K562 (cell line): Measurements from ENCODE around the gene MAP2K3.

Experiments
- CTCF ChIP-seq, 3 experiments: IDR thresholded peaks in 2 of 3; conservative IDR thresholded peaks in 1 of 3; 2 replicates each; pipeline ENCODE4 v1.5.1; 2011 to 2012; ENCODE audit warnings: low read length in 3 of 3, mild to moderate bottlenecking in 3 of 3, control low read depth in 2 of 3, improper control_type of control experiment in 1 of 3, inconsistent platforms in 1 of 3, low read depth in 1 of 3, mixed read lengths in 1 of 3, moderate library complexity in 1 of 3; ENCODE audit not compliant: insufficient read depth in 2 of 3
- HDAC1 ChIP-seq, 2 experiments: fragments of 450-650 bp; IDR thresholded peaks; 2 replicates each; pipeline ENCODE4 v1.6.1; 2016 to 2017; ENCODE audit warnings: inconsistent platforms in 1 of 2, mild to moderate bottlenecking in 1 of 2, moderate library complexity in 1 of 2
- IRF2 ChIP-seq: sonication (generic); formaldehyde crosslinking; IDR thresholded peaks from 2 replicates; pipeline ENCODE4 v1.8.1; 2022; ENCODE audit warnings: mild to moderate bottlenecking, missing genetic modification reagents
- MCM7 ChIP-seq, 2 experiments: fragments of 450-650 bp; IDR thresholded peaks; 2 replicates each; pipeline ENCODE4 v1.6.1; 2016 to 2018
- PPARD ChIP-seq: fragments of 250-450 bp; sonication (Bioruptor Pico); IDR thresholded peaks from 2 replicates; pipeline ENCODE4 v1.8.0; 2022; ENCODE audit warnings: inconsistent platforms, mild to moderate bottlenecking, moderate library complexity
- RNF2 ChIP-seq: sonication (generic); IDR thresholded peaks from 2 replicates; pipeline ENCODE4 v1.6.1; 2016
- SMAD3 ChIP-seq: fragments of 450-650 bp; formaldehyde crosslinking; conservative IDR thresholded peaks from 2 replicates; pipeline ENCODE4 v1.4.0; 2020; ENCODE audit warnings: mild to moderate bottlenecking
- SMARCC2 ChIP-seq: fragments of 450-650 bp; IDR thresholded peaks from 2 replicates; pipeline ENCODE4 v1.6.1; 2017; ENCODE audit warnings: antibody characterized with exemption, moderate library complexity, mild to moderate bottlenecking, low read depth
- TBP ChIP-seq: optimal IDR thresholded peaks from 2 replicates; pipeline ENCODE3; 2011; ENCODE audit warnings: low read depth, low read length, improper control_type of control experiment
- TOE1 ChIP-seq, 2 experiments: fragments of 450-650 bp in 1 of 2; sonication (generic) in 1 of 2; formaldehyde crosslinking in 1 of 2; IDR thresholded peaks; 2 replicates each; pipeline versions ENCODE4 v1.7.1 to v1.8.0; 2016 to 2022; ENCODE audit warnings: borderline replicate concordance in 2 of 2, mild to moderate bottlenecking in 2 of 2, antibody characterized with exemption in 1 of 2, inconsistent platforms in 1 of 2, low read depth in 1 of 2, missing genetic modification reagents in 1 of 2, moderate library complexity in 1 of 2
- ZBED1 ChIP-seq: IDR thresholded peaks from 2 replicates; pipeline ENCODE4 v1.6.1; 2014
- ZNF778 ChIP-seq: fragments of 450-650 bp; formaldehyde crosslinking; IDR thresholded peaks from 2 replicates; pipeline ENCODE4 v1.4.0; 2020; ENCODE audit warnings: mild to moderate bottlenecking, moderate library complexity
- TF ChIP-seq, protein P1 (sequence below): sonication (generic); formaldehyde crosslinking; IDR thresholded peaks from 2 replicates; pipeline ENCODE4 v1.9.0; 2022; ENCODE audit warnings: mild to moderate bottlenecking, missing genetic modification reagents
- TF ChIP-seq, protein P2 (sequence below): sonication (generic); formaldehyde crosslinking; IDR thresholded peaks from 2 replicates; pipeline ENCODE4 v1.8.1; 2023; ENCODE audit warnings: mild to moderate bottlenecking, missing genetic modification reagents

DNA sequence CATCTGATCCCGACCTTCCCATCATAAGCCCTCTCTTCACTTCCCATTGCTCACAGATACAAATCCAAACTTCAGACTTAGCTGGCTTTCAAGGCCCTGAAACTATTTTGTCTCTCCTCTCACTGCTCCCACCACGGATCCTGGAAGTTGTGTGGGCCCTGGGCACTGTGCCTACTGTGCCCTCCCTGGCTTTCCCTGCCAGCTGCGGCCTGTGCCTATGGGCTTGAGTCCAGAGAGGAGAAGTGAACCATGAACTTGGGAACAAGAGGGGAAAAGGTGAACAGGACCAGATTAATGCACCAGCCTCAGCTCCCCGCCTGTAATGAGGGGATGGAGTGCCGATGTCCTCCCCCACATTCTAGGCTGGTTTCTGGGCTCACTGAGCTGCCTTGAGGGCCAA, 72.8 kb downstream of the MAP2K3 start:
- TF ChIP-seq CTCF (IDR thresholded peaks at IDR 0.05 in 2 of 3, conservative IDR thresholded peaks at IDR 0.05 in 1 of 3; ENCODE audit: insufficient read depth in 2 of 3, low read depth in 1 of 3, low read length in 3 of 3) (no peak), ZBED1 (no peak), ZNF778 (CRISPR knock-in tag) (no peak), TBP (no peak), SMARCC2 (no peak), HDAC1 (IDR thresholded peaks at IDR 0.05) (no peak), MCM7 (IDR thresholded peaks at IDR 0.05) (no peak), TOE1 (IDR thresholded peaks at IDR 0.05; ENCODE audit: borderline replicate concordance) (no peak), TOE1 (CRISPR knock-in tag; IDR thresholded peaks at IDR 0.05; ENCODE audit: borderline replicate concordance, low read depth) (no peak), IRF2 (CRISPR knock-in tag) (no peak), PPARD (CRISPR knock-in tag) (no peak), SMAD3 (CRISPR knock-in tag) (no peak), RNF2 (no peak)
- TF ChIP-seq, protein P1, sequence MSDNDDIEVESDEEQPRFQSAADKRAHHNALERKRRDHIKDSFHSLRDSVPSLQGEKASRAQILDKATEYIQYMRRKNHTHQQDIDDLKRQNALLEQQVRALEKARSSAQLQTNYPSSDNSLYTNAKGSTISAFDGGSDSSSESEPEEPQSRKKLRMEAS (CRISPR knock-in tag): no peak
- TF ChIP-seq, protein P2, sequence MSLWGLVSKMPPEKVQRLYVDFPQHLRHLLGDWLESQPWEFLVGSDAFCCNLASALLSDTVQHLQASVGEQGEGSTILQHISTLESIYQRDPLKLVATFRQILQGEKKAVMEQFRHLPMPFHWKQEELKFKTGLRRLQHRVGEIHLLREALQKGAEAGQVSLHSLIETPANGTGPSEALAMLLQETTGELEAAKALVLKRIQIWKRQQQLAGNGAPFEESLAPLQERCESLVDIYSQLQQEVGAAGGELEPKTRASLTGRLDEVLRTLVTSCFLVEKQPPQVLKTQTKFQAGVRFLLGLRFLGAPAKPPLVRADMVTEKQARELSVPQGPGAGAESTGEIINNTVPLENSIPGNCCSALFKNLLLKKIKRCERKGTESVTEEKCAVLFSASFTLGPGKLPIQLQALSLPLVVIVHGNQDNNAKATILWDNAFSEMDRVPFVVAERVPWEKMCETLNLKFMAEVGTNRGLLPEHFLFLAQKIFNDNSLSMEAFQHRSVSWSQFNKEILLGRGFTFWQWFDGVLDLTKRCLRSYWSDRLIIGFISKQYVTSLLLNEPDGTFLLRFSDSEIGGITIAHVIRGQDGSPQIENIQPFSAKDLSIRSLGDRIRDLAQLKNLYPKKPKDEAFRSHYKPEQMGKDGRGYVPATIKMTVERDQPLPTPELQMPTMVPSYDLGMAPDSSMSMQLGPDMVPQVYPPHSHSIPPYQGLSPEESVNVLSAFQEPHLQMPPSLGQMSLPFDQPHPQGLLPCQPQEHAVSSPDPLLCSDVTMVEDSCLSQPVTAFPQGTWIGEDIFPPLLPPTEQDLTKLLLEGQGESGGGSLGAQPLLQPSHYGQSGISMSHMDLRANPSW: no peak
